Glomerular visceral epithelial cell (primary cell): ENCODE results near the gene ESYT1.

Experiments
- DNase-seq: peaks from one replicate; pipeline ENCODE4 v3.0.0-alpha.2; 2016; ENCODE audit errors: extremely low spot score

Gene ESYT1

DNA sequence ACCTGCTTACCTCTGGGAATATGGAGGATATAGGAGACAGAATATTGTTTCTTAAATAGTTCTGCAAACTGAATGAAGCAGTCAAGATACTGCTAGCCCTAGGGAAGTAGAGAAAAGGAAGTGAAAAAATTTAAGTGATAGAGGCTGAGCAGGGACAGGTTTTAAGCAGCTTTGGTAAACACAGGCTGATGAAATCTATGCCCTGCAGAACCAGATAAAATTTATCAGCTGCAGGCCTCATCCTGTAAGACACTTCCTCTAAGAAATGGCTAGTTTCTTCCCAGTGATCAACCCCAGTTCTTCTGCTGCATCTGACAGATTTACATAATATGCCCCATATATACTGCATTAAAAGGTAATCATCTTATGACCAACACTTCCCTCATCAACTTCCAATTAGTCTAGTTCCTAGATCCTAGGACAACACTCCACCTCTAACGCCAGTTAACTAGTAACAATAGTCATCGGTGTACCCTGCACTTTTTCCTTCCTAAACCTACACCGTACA is 1.3 kb upstream of the ESYT1 start:
- no peak for DNase-seq

DNA sequence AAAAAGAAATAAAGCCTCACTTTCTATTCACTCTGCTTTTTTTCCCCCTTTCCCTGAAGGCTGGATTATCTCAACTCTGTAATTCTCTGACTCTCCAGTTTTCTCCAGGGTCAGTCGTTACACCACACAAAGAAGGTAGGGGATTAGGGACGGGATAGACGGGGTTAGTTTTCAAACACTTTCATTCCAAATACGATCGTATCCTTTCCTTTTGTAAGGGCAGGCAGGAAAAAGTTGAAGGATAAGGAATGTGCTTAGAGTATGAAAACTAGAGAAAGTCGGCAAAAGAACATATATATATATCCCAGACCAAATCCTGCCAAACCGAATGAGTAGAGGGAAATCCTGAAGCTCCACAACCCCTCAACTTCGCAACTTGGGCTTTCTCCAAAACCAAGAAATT is 581 bp upstream of the ESYT1 start:
- DNase-seq = no peak

DNA sequence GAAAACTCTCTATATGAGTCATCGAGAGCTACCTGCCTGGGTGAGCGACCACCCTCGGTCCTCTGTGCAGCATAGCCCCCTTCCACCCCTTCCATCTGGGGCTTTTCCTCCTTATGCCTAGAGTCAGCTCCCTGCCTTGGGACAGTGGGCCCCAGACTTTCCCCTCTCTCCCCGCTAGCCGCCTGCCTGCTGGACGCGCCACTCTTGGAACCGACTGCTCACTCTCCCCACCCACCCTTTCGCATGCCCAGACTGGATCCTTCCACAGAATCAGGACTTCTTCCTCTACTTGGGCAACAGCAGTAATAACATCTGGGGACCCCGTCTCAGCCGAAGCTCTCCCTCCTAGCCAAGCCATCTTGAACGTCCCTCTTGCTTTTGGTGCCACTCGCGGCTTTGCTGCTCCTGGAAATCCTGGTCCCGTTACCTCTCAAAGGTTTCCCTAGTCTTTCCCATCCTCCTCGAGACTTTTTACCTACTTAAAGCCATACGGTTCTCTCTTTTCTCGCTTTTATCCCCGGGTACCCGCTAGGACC is 671 bp downstream of the ESYT1 start:
- DNase-seq = peak; percentile 16

DNA sequence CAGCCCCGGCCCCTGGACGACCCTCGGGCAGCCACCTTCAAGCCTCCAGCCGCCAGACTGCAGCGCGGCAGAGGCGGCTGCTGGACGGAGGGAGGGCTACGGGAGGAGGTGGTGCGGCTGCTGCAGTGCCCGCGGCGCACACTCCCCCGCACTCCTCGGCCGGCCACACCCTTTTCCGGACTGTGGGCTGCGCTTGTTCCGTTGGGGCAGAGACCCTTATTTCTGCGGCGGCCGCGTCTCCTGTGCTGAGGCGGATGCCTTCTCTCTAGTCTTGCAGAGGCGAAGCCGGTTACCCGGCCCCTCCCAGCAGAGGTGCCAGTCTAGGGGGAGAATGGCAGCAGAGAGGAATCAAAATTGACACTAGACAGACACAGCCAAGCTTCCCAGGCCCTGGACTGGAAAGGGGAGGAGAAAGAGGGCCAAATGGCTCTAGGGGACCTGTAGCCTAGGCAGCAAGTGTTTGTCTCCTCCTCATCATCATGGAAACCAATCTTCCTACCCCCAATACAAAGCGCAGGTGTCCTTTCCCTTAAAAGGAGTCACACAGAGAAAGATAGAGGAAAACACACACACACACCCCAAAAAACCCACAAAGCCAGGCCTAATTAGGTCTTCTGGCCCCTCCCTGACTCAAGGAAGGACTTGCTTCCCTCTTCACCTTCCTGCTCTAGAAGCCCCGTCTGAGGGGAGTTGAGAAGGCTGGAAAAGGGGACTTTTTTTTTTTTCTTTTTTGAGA is 1.3 kb downstream of the ESYT1 start:
- DNase-seq = peak; percentile 65

DNA sequence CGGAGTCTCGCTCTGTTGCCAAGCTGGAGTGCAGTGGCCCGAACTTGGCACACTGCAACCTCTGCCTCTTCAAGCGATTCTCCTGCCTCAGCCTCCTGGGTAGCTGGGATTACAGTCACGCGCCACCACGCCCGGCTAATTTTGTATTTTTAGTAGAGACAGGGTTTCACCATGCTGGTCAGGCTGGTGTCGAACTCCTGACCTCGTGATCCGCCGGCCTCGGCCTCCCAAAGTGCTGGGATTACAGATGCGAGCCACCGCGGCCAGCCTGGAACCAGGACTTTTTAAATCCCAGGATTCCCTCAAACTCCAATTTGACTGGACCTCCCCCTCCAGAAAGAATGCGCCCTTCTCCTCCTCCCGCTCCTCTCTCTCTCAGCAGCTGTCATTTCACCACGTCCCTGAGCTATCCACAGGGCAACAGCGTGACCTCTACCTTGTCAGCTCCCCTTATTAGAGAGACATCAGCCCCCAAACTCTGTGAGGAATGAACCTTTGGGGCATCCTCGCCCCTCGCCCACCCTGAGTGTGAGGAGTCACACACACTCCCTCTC is 2.0 kb downstream of the ESYT1 start:
- no peak for DNase-seq

DNA sequence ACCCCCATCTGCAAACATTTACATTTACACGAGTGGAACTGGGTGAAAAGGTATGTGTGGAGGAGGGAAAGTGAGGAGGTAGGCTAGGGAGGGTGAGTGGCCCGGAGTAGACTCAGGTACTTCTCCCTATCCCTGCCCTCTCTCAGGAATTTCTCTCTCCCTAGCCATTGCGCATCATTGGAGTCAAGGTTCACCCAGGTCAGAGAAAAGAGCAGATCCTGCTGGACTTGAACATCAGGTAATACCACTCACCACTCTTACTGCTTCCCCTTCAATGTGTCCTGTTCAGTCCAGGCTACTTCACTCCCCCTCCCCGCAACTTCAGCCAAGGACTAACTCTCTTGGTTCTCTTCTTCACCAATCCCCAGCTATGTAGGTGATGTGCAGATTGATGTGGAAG is 2.8 kb downstream of the ESYT1 start:
- no peak for DNase-seq

DNA sequence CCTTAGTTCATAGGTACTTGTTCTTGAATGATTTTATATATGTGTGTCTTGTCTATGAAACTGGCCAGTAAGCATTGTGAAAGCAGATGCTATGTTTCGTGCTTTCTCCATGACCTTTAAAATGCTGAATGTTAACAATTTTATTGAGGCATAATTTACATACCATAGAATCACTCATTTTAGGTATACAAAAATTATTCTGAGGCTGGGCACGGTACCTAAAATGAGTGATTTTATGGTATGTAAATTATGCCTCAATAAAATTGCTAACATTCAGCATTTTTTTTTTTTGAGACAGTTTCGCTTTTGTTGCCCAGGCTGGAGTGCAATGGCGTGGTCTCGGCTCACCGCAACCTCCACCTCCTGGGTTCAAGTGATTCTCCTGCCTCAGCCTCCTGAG is 6.8 kb downstream of the ESYT1 start:
- no peak for DNase-seq

DNA sequence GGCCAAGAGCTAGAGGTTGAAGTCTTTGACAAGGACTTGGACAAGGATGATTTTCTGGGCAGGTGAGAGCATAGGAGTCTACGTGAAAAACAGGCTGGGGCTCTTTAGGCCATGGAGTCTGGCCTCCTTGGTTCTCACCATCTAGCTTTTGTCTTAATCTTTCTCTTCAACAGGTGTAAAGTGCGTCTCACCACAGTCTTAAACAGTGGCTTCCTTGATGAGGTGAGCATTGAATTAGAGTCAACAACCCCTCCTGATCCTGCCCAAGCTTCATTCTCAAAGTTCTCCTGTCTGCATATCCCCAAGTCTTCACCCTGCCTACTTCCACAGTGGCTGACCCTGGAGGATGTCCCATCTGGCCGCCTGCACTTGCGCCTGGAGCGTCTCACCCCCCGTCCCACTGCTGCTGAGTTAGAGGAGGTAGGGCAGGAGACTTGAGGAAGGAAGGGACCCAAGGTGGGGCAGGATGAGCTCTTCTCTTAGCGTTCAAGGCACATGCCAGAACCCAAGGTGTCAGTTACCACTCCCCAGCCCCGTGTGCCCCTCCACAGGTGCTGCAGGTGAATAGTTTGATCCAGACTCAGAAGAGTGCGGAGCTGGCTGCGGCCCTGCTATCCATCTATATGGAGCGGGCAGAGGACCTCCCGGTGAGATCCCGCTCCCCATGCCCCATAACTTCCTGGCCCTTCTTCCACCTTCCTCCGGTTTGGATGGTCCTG is 9.9 kb downstream of the ESYT1 start:
- DNase-seq = no peak

- DNase-seq = no peak
These were observed 14.1 kb downstream of the ESYT1 start for GRCh38 chr12:56141946-56142784.

DNA sequence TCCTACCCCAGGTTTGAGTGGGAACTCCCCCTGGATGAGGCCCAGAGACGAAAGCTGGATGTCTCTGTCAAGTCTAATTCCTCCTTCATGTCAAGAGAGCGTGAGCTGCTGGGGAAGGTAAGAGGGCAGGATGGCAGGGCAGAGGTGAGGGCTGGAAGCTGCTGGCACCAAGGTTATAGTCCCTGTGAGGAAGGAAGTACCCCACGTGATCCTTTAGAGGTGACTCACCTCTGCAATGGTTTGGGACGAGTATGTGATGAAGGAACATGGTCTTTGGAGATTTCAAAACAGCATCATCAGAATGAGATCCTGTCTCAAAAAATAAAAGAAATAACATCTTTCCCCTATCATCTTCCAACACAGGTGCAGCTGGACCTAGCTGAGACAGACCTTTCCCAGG is 15.2 kb downstream of the ESYT1 start:
- no peak for DNase-seq

DNA sequence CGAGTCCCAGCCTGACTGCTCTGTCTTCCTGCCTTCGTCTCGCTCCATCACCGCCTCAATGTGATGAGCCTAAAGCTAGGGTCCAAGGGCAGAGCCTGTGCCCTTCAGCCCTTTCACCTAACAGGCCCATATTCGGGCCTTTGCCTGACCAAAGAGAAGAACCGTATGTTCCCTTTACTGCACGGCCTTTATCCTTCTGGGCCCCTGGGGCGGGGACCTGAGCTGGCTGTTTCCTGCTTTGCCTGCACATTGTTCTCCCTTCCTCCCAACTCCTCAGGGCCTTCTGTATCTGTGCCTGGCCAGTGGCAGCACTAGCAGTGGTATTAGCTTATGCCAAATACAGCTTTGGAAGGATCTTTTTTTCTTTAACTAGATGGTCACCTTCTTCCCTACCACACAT is 15.8 kb downstream of the ESYT1 start:
- DNase-seq = no peak

DNA sequence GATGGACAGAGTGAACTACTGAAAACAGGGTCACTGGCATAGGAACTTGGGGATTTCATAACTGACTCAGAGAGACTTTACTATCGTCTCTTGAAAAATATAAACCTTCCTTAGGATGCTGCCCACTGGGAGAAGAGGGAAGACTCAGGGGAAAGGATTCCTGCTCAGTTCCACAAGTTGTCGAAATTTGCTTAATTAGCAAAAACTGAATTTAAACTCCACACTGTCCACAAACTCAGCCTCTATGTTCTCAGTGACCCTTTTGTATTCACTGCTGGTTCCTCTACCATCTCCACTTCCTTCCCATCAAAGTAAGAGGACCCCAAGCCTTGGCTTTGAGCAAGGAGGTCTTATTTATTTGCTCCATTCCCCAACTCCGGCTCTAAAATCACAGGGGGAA is 17.1 kb downstream of the ESYT1 start:
- DNase-seq = no peak

GRCh38 chr12:56146492-56147460 is 18.7 kb downstream of the ESYT1 start:
- DNase-seq = no peak

DNA sequence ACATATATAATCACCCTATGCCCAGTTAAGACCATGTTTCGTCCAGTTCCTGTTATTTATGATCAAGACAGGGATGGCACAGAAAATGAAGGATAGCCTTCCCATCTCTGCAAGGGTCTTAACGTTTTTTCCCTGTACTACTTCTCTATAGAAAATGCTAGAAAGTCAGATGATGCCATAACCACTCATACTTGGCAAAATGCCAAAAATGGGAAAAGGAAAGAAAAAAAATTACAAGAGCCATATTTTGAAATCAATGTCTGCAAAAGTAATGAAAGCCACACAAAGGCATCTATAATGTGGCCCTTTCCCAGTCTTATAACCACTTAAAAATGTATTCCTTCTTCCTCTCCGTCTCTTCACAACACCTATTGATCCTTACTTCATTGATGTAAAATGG is 22.5 kb downstream of the ESYT1 start:
- DNase-seq = no peak

GRCh38 chr12:56151672-56152131 is 23.6 kb downstream of the ESYT1 start:
- no peak for DNase-seq

- DNase-seq = peak; percentile 89
These were observed 24.2 kb downstream of the ESYT1 start, which contains the start of gene MYL6B for GRCh38 chr12:56152132-56152755. TSS of gene MYL6B (plus strand) at chr12:56152587. CDS start at chr12:56153919, 1,332 bp downstream.

- DNase-seq = no peak
These were observed 24.9 kb downstream of the ESYT1 start for GRCh38 chr12:56152756-56153677.

DNA sequence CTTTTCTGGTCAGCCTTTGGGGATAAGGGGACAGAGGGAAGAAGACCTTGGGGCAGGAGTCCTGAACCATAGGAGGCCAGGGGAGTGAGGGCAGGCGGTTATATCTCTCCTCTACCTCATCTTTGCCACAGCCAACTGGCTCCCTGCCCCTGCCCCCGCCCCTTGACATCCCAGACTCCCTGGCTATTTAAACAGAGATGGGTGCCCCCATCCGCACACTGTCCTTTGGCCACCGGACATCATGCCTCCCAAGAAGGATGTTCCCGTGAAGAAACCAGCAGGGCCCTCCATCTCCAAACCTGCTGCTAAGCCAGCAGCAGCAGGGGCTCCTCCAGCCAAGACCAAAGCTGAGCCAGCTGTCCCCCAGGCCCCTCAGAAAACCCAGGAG is 25.6 kb downstream of the ESYT1 start:
- no peak for DNase-seq

DNA sequence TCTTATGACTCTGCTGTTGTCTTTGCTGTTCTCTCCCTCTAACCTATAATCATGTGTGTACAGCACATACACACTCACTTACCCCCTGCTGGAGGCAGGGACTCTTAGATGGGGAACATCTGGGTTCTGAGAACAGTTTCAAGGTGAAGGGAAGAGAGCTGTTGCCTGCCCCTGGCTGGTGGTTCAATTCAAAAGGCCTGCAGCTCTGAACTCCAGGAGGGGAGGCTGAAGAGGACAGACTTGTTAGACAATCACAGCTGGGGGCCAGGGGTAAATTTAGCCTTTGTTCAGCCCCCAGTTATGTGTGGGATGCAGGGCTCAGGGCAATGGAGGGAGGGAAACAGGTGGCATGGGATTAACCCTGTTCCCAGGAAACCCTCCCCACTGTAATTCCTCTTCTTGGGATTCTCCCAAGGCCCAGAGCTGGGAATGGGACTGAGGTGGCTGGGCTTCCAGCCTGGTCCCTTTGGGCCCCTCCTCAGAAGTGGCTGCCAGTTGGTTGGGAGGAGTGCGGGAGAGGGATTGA is 26.2 kb downstream of the ESYT1 start:
- DNase-seq = no peak
